Measurements from ENCODE around the gene ZNF652.

- TF ChIP-seq POLR2A (IDR thresholded peaks at IDR 0.05; ENCODE audit: low read length) (no peak), GATA1 (IDR thresholded peaks at IDR 0.05; ENCODE audit: low read depth, low read length) (no peak)
Observed at GRCh38 chr17:49388692-49389513, 26.9 kb upstream of the ZNF652 start.
